ENCODE results near the gene CLHC1.
"Not testable (repeated sequence)": the region's sequence is repeated elsewhere in the genome, so short reads cannot be mapped to it uniquely, and the experiment has no call there.

CLHC1 gene

DNA sequence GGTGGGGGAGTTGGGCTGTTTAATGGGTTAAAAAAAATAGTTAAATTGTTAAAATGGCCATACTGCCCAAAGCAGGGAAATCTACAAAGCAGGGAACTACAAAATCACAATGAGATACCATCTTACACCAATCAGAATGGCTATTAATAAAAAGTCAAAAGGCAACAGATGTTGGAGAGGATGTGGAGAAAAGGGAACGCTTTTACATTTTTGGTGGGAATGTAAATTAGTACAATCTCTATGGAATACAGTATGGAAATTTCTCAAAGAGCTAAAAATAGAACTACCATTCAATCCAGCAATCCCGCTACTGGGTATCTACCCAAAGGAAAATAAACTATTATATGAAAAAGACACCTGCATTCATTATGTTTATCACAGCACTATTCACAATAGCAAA, 27.1 kb downstream of the CLHC1 start:
- Histone ChIP-seq H3K27me3 (ENCODE audit: insufficient read depth, low read length, poor library complexity) (no peaks in the 10 kb centered on the region), H2AFZ (ENCODE audit: low read depth, low read length) (no peak overlapping the region), H3K79me2 (ENCODE audit: insufficient read depth, low read length) (no peaks in the 10 kb centered on the region), H3K9ac (ENCODE audit: low read depth, low read length) (no peak overlapping the region), H3K27ac (ENCODE audit: low read length) (no peak overlapping the region), H3K4me2 (ENCODE audit: insufficient read depth, low read length) (no peak overlapping the region), H3K4me1 (ENCODE audit: insufficient read depth, low read length) (no peaks in the 10 kb centered on the region), H3K9me3 (ENCODE audit: insufficient read depth, low read length, severe bottlenecking) (peaks cover 6% of the 10 kb centered on the region), H3K36me3 (ENCODE audit: insufficient read depth, low read length) (peaks cover 14% of the 10 kb centered on the region; the same call in 1 of the 2 replicates), H3K4me3 (ENCODE audit: low read depth in 1 of 2, low read length in 2 of 2) (no peak overlapping the region), H4K20me1 (ENCODE audit: insufficient read depth, low read length) (no peaks in the 10 kb centered on the region)
- no peak for TF ChIP-seq EZH2 (IDR thresholded peaks at IDR 0.05; ENCODE audit: borderline replicate concordance, low read depth, low read length, severe bottlenecking)
- TF ChIP-seq, protein P1, sequence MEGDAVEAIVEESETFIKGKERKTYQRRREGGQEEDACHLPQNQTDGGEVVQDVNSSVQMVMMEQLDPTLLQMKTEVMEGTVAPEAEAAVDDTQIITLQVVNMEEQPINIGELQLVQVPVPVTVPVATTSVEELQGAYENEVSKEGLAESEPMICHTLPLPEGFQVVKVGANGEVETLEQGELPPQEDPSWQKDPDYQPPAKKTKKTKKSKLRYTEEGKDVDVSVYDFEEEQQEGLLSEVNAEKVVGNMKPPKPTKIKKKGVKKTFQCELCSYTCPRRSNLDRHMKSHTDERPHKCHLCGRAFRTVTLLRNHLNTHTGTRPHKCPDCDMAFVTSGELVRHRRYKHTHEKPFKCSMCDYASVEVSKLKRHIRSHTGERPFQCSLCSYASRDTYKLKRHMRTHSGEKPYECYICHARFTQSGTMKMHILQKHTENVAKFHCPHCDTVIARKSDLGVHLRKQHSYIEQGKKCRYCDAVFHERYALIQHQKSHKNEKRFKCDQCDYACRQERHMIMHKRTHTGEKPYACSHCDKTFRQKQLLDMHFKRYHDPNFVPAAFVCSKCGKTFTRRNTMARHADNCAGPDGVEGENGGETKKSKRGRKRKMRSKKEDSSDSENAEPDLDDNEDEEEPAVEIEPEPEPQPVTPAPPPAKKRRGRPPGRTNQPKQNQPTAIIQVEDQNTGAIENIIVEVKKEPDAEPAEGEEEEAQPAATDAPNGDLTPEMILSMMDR (IDR thresholded peaks at IDR 0.05; ENCODE audit: borderline replicate concordance, extremely low read depth, low read length, poor library complexity, severe bottlenecking), result no peak
- no peak for DNase-seq
- no peak for ATAC-seq (ENCODE audit: insufficient read depth, low read depth)

DNA sequence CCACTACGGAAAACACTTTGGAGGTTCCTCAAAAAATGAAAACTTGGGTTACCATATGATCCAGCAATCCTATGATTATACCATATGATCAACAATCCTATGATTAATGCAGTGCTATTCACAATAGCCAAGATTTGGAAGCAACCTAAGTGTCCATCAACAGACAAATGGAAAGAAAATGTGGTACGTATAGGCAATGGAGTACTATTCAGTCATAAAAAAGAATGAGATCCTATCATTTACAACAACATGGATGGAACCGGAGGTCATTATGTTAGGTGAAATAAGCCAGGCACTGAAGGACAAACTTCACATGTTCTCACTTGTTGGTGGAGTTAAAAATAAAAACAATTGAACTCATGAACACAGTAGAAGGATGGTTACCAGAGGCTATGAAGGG, 27.6 kb downstream of the CLHC1 start:
- H3K36me3 ChIP-seq (ENCODE audit: insufficient read depth, low read length), result peaks cover 18% of the 10 kb centered on the region; the same call in 1 of the 2 replicates
- TF ChIP-seq, protein P1 (IDR thresholded peaks at IDR 0.05; ENCODE audit: borderline replicate concordance, extremely low read depth, low read length, poor library complexity, severe bottlenecking), result no peak
- TF ChIP-seq EZH2 (IDR thresholded peaks at IDR 0.05; ENCODE audit: borderline replicate concordance, low read depth, low read length, severe bottlenecking), result no peak

DNA sequence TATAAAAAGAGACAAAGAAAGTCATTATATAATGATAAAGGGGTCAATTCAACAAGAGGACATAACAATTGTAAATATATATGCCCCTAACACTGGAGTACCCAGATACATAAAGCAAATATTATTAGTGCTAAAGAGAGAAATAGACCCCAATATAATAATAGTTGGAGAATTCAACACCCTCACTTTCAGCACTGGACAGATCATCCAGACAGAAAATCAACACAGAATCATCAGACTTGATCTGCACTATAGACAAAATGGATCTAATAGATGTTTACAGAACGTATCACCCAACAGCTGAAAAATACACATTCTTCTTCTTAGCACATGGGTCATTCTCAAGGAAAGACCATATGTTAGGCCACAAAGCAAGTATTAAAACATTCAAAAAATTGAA, 31.7 kb downstream of the CLHC1 start:
- Histone ChIP-seq H3K79me2 (ENCODE audit: insufficient read depth, low read length) (no peaks in the 10 kb centered on the region), H2AFZ (ENCODE audit: low read depth, low read length) (no peak overlapping the region), H3K4me2 (ENCODE audit: insufficient read depth, low read length) (no peak overlapping the region), H3K36me3 (ENCODE audit: insufficient read depth, low read length) (peaks cover 37% of the 10 kb centered on the region; the same call in 1 of the 2 replicates), H3K27me3 (ENCODE audit: insufficient read depth, low read length, poor library complexity) (no peaks in the 10 kb centered on the region), H3K9ac (ENCODE audit: low read depth, low read length) (no peak overlapping the region), H4K20me1 (ENCODE audit: insufficient read depth, low read length) (no peaks in the 10 kb centered on the region), H3K27ac (ENCODE audit: low read length) (no peak overlapping the region), H3K9me3 (ENCODE audit: insufficient read depth, low read length, severe bottlenecking) (peaks cover 6% of the 10 kb centered on the region), H3K4me1 (ENCODE audit: insufficient read depth, low read length) (no peaks in the 10 kb centered on the region), H3K4me3 (ENCODE audit: low read depth in 1 of 2, low read length in 2 of 2) (no peak overlapping the region)
- TF ChIP-seq EZH2 (IDR thresholded peaks at IDR 0.05; ENCODE audit: borderline replicate concordance, low read depth, low read length, severe bottlenecking), result no peak
- TF ChIP-seq, protein P1 (IDR thresholded peaks at IDR 0.05; ENCODE audit: borderline replicate concordance, extremely low read depth, low read length, poor library complexity, severe bottlenecking), result no peak
- ATAC-seq (ENCODE audit: insufficient read depth, low read depth), result no peak
- no peak for DNase-seq

More for the DNA sequence above, 27.6 kb downstream of the CLHC1 start:
- H3K79me2 ChIP-seq (ENCODE audit: insufficient read depth, low read length), result no peaks in the 10 kb centered on the region
- ATAC-seq (ENCODE audit: insufficient read depth, low read depth) (no peak), DNase-seq (no peak)
- no peak overlapping the region for H3K27ac ChIP-seq (ENCODE audit: low read length)
- no peak overlapping the region for H3K4me3 ChIP-seq (ENCODE audit: low read depth in 1 of 2, low read length in 2 of 2)
- no peak overlapping the region for H3K4me2 ChIP-seq (ENCODE audit: insufficient read depth, low read length)
- H4K20me1 ChIP-seq (ENCODE audit: insufficient read depth, low read length), result no peaks in the 10 kb centered on the region
- no peaks in the 10 kb centered on the region for H3K27me3 ChIP-seq (ENCODE audit: insufficient read depth, low read length, poor library complexity)
- H3K4me1 ChIP-seq (ENCODE audit: insufficient read depth, low read length), result no peaks in the 10 kb centered on the region
- H3K9ac ChIP-seq (ENCODE audit: low read depth, low read length), result no peak overlapping the region
- H3K9me3 ChIP-seq (ENCODE audit: insufficient read depth, low read length, severe bottlenecking), result peaks cover 6% of the 10 kb centered on the region
- H2AFZ ChIP-seq (ENCODE audit: low read depth, low read length), result no peak overlapping the region

DNA sequence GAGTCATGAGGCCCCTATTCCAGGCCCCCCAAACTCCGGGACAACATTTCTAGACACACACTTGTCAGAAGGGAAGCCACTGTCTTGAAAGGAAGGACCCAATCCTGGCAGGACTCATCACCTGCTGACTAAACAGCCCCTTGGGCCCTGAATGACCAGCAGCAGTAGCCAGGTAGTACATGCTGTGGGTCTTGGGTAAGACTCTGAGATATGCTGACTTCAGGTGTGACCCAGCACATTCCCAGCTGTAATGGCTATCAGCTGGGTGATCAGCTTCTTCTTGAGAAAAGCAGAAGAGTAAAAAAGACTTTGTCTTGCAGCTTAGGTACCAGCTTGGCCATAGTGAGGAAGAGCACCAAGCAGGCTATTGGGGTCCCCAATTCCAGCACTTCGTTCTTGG, 35.6 kb downstream of the CLHC1 start:
- ATAC-seq (ENCODE audit: insufficient read depth, low read depth) (no peak), DNase-seq (no peak)
- no peaks in the 10 kb centered on the region for H3K4me1 ChIP-seq (ENCODE audit: insufficient read depth, low read length)
- H3K9me3 ChIP-seq (ENCODE audit: insufficient read depth, low read length, severe bottlenecking), result peaks cover 2% of the 10 kb centered on the region
- no peak overlapping the region for H3K4me2 ChIP-seq (ENCODE audit: insufficient read depth, low read length)
- no peak overlapping the region for H3K27ac ChIP-seq (ENCODE audit: low read length)
- no peak overlapping the region for H3K9ac ChIP-seq (ENCODE audit: low read depth, low read length)
- H3K79me2 ChIP-seq (ENCODE audit: insufficient read depth, low read length), result no peaks in the 10 kb centered on the region
- H3K36me3 ChIP-seq (ENCODE audit: insufficient read depth, low read length), result peaks cover 26% of the 10 kb centered on the region; the same call in 1 of the 2 replicates
- H3K4me3 ChIP-seq (ENCODE audit: low read depth in 1 of 2, low read length in 2 of 2), result no peak overlapping the region
- no peaks in the 10 kb centered on the region for H4K20me1 ChIP-seq (ENCODE audit: insufficient read depth, low read length)
- TF ChIP-seq, protein P1 (IDR thresholded peaks at IDR 0.05; ENCODE audit: borderline replicate concordance, extremely low read depth, low read length, poor library complexity, severe bottlenecking), result no peak
- no peak overlapping the region for H2AFZ ChIP-seq (ENCODE audit: low read depth, low read length)
- H3K27me3 ChIP-seq (ENCODE audit: insufficient read depth, low read length, poor library complexity), result no peaks in the 10 kb centered on the region

GRCh38 chr2:55191888-55192287, 40.2 kb downstream of the CLHC1 start:
- not testable (repeated sequence) for H3K27ac ChIP-seq (ENCODE audit: low read length); H4K20me1 ChIP-seq (ENCODE audit: insufficient read depth, low read length); H2AFZ ChIP-seq (ENCODE audit: low read depth, low read length); H3K9me3 ChIP-seq (ENCODE audit: insufficient read depth, low read length, severe bottlenecking); ATAC-seq (ENCODE audit: insufficient read depth, low read depth); H3K27me3 ChIP-seq (ENCODE audit: insufficient read depth, low read length, poor library complexity); H3K4me1 ChIP-seq (ENCODE audit: insufficient read depth, low read length); H3K79me2 ChIP-seq (ENCODE audit: insufficient read depth, low read length); H3K4me3 ChIP-seq (ENCODE audit: low read depth in 1 of 2, low read length in 2 of 2); DNase-seq; H3K9ac ChIP-seq (ENCODE audit: low read depth, low read length); H3K4me2 ChIP-seq (ENCODE audit: insufficient read depth, low read length)
- peaks cover 13% of the 10 kb centered on the region; the same call in 1 of the 2 replicates for H3K36me3 ChIP-seq (ENCODE audit: insufficient read depth, low read length)

All from DND-41 (cell line).